GM10248 (cell line): ENCODE results near the gene B3GALT5.

Source experiments
- CTCF ChIA-PET: fragments of 300-600 bp; sonication (Branson Sonifier 250); formaldehyde crosslinking; extraction: SDS; loops from one replicate; lab custom pipeline; 2021; ENCODE audit warnings: antibody characterized with exemption; lab: Yijun Ruan, JAX
- POLR2A ChIA-PET: fragments of 350-650 bp; sonication (Branson Sonifier 250); formaldehyde crosslinking; extraction: SDS; loops from one replicate; lab custom pipeline; 2020; ENCODE audit warnings: antibody characterized with exemption; lab: Yijun Ruan, JAX
- DNase-seq: peaks from one replicate; pipeline ENCODE4 v3.0.0; 2012; ENCODE audit errors: extremely low spot score
- TF ChIP-seq, protein P1 (sequence below): IDR thresholded peaks from 2 replicates; pipeline ENCODE4 v1.5.1; 2012; ENCODE audit warnings: mild to moderate bottlenecking, low read depth; ENCODE audit errors: extremely low read depth, missing control alignments, control extremely low read depth

Gene B3GALT5

DNA sequence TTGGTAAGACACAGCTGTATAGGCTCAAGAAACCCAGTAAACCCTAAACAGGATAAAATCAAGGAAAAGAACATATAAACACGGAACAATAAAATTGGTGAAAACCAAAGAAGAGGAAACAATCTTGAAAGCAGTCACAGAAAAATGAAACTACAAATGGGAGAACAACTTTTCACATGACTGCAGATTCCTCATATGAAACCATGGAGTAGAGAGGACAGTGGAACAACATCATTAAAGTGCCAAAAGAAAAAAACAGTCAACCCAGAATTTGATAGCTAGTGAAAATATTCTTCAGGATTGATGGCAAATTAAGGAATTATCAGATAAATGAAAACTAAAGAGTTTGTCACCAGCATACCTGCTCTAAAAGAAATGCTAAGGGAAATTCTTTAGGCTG, 23.9 kb upstream of the B3GALT5 start:
- POLR2A ChIA-PET, result no interaction called here
- TF ChIP-seq, protein P1, sequence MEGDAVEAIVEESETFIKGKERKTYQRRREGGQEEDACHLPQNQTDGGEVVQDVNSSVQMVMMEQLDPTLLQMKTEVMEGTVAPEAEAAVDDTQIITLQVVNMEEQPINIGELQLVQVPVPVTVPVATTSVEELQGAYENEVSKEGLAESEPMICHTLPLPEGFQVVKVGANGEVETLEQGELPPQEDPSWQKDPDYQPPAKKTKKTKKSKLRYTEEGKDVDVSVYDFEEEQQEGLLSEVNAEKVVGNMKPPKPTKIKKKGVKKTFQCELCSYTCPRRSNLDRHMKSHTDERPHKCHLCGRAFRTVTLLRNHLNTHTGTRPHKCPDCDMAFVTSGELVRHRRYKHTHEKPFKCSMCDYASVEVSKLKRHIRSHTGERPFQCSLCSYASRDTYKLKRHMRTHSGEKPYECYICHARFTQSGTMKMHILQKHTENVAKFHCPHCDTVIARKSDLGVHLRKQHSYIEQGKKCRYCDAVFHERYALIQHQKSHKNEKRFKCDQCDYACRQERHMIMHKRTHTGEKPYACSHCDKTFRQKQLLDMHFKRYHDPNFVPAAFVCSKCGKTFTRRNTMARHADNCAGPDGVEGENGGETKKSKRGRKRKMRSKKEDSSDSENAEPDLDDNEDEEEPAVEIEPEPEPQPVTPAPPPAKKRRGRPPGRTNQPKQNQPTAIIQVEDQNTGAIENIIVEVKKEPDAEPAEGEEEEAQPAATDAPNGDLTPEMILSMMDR, result no peak
- no peak for DNase-seq
- CTCF ChIA-PET, result no interaction called here

DNA sequence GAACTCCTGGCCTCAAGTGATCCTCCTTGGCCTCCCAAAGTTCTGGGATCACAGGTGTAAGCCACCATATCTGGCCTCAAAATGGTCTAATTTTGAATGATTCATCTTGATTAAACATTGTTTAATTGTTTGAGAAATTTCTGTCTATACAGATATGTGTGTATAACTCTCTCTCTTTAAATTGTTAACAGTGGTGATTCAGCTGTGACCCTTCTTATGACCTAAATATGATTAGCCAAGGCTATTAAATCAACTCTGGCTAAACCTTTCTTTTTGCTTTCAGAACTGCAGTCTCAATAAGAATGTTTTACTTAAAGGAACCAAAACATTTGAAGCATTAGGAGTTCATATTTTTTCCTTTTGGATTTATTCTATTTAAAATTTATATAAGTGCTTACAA, 19.2 kb upstream of the B3GALT5 start:
- no peak for DNase-seq
- ChIA-PET CTCF (no interaction called here), POLR2A (no interaction called here)
- TF ChIP-seq, protein P1, result no peak

DNA sequence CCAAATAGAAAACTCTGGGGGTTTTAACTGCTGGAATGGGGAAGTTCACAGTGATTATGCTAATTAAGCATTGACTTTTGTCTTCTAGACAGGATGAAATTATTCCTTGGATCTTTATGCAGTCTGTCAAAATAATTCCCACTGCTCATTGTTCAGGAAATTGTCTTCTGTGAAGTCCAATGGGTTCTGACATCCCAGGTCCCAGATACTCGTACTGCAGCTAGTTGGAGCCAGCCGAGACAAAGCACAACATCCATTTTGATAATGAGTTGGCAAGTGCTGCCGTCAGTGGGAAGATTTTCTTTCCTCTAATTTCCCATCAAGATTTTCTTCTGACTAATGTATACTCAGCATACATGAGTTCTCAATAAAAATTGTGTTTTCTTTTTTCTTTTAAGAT, 17.3 kb upstream of the B3GALT5 start:
- DNase-seq, result no peak
- TF ChIP-seq, protein P1, result no peak
- ChIA-PET POLR2A (no interaction called here), CTCF (no interaction called here)

DNA sequence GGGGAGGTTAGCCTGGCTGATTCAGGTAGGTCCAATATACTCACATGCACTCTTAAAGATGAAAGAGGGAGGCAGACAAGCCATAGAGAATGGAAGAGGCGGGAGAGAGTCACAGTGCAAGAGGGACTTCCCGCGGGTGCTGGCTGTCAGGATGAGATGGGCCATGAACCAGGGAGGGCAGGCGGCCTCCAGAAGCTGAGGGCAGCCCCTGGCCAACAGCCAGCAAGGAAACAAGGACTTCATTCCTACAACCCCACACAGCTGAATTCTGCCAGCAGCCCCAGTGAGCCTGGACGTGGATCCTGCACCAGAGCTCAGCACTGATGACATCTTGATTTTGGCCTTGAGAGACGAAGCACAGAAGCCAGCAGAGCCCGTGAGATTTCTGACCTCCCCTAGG, 15.1 kb upstream of the B3GALT5 start:
- DNase-seq, result no peak
- POLR2A ChIA-PET, result no interaction called here
- CTCF ChIA-PET, result interaction anchor here (1.5 kb wide), 1 partner anchor 79 kb away, joined by 3 read pairs; no protein-coding TSS in a partner anchor
- TF ChIP-seq, protein P1, result no peak

DNA sequence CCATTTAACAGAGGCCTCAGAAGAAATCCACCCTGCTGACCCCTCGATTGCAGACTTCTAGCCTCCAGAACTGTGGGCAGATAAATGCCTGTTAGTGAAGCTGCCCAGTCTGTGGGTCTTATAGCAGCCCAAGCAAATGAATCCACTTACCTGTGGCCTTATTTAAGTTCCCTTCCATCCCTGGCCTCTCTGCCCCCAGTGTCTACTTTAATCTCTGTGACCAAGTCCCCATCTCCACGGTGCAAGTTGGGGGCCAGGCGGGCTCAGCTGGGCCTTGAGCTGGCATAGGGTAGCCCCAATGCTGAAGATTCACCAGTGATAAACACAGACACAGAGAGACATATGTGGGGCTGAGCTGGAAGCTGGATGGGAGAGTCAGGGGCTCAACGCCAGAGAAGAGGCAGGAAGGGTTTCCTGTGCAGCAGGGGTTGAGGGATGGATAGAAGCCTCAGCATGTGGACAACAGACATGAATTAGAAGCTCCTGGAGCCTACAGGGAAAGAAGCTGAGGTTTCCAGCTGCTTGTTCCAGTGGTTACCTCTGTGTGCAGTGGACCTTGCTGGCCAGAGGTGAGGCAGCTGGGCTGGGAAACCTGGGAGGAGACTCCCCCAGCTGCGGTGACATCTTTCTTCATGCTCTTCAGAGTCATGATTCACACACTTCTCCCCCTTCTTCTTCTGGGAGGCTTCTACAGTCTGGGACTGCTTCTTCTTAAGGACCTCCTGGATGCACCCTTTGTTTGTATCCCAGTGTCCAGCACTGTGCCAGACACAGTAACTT, 13.4 kb upstream of the B3GALT5 start:
- DNase-seq, result no peak
- ChIA-PET POLR2A (no interaction called here), CTCF (interaction anchor here (1.7 kb wide), 1 partner anchor 14 kb away, joined by 5 read pairs; no protein-coding TSS in a partner anchor)
- TF ChIP-seq, protein P1, result no peak

DNA sequence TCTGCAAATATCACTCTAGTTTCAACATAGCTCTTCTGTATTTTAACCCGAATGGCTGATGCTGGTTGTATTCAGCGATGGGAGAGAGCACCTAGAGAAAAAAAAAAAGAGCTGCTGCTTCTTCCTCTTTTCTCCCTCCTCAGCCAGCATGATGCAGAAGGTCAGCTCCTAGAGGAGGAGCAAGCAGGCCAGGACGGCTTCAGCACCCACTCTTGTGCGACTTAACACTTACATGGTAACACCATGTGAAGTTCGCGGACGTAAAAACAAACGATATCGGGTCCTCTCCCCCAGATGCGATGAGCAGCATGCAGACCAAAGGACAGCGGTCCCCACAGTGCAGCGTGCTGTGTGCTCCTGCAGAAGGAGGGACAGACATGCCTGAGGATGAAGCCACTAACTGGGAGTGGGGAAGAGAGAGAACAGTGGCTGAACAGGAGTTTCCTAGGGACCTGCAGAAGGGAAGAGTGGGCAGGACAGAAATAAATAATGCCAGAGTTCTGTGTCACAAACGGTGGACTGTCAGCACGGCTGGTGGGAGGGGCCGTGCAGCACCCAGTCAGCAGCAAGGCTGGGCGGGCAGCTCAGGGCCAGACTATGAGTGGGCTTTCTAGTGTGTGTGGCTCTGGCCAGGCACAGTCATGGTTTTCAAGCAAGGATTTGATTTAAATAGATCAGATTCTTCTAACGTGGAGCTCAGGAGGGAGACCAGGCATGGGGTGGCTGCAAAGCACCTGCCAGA, 11.4 kb upstream of the B3GALT5 start:
- ChIA-PET CTCF (interaction anchor here (2.3 kb wide), 1 partner anchor 10 kb away, joined by 5 read pairs; no protein-coding TSS in a partner anchor), POLR2A (no interaction called here)
- DNase-seq, result no peak
- TF ChIP-seq, protein P1, result no peak
